ENCODE results near the gene RRBP1. TPM values are rescaled to one million over a fixed set of nuclear protein-coding genes. Genes with fewer than 3 reads are reported as not detected.

RRBP1 gene
- total RNA-seq, 6 donors from 2014 or later, result 143 to 256 (median 172) TPM

- H3K27ac ChIP-seq, result no peak overlapping the region
- DNase-seq (no peak), ATAC-seq (ENCODE audit: low FRiP score in 2 of 2) (no peak)
- H3K27me3 ChIP-seq, result no peaks in the 10 kb centered on the region
- no peaks in the 10 kb centered on the region for H3K4me1 ChIP-seq
- 83 to 85% methylated on average over 6 of the region's 6 CpGs for WGBS, 2 donors
- no peaks in the 10 kb centered on the region for H3K9me3 ChIP-seq
- no peak for TF ChIP-seq POLR2A (IDR thresholded peaks at IDR 0.05)
- TF ChIP-seq POLR2AphosphoS5 (IDR thresholded peaks at IDR 0.05), result no peak
- TF ChIP-seq EP300 (IDR thresholded peaks at IDR 0.05), result no peak
- TF ChIP-seq, protein P1, sequence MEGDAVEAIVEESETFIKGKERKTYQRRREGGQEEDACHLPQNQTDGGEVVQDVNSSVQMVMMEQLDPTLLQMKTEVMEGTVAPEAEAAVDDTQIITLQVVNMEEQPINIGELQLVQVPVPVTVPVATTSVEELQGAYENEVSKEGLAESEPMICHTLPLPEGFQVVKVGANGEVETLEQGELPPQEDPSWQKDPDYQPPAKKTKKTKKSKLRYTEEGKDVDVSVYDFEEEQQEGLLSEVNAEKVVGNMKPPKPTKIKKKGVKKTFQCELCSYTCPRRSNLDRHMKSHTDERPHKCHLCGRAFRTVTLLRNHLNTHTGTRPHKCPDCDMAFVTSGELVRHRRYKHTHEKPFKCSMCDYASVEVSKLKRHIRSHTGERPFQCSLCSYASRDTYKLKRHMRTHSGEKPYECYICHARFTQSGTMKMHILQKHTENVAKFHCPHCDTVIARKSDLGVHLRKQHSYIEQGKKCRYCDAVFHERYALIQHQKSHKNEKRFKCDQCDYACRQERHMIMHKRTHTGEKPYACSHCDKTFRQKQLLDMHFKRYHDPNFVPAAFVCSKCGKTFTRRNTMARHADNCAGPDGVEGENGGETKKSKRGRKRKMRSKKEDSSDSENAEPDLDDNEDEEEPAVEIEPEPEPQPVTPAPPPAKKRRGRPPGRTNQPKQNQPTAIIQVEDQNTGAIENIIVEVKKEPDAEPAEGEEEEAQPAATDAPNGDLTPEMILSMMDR (IDR thresholded peaks at IDR 0.05), result no peak
- no peak overlapping the region for H3K4me3 ChIP-seq
- no peaks in the 10 kb centered on the region for H3K36me3 ChIP-seq
Observed at GRCh38 chr20:17712708-17713107, 30.7 kb upstream of the RRBP1 start.

- Histone ChIP-seq H3K27ac (no peak overlapping the region), H3K36me3 (no peaks in the 10 kb centered on the region), H3K27me3 (no peaks in the 10 kb centered on the region), H3K9me3 (no peaks in the 10 kb centered on the region), H3K4me3 (no peak overlapping the region), H3K4me1 (no peaks in the 10 kb centered on the region)
- TF ChIP-seq POLR2A (IDR thresholded peaks at IDR 0.05), result no peak
- TF ChIP-seq POLR2AphosphoS5 (IDR thresholded peaks at IDR 0.05), result no peak
- TF ChIP-seq EP300 (IDR thresholded peaks at IDR 0.05), result no peak
- TF ChIP-seq, protein P1 (IDR thresholded peaks at IDR 0.05), result no peak
- no peak for DNase-seq
- WGBS, 2 donors, result 76 to 81% methylated on average over 4 of the region's 4 CpGs
- ATAC-seq (ENCODE audit: low FRiP score in 2 of 2), result no peak
Observed at GRCh38 chr20:17712201-17712600, 30.2 kb upstream of the RRBP1 start.

DNA sequence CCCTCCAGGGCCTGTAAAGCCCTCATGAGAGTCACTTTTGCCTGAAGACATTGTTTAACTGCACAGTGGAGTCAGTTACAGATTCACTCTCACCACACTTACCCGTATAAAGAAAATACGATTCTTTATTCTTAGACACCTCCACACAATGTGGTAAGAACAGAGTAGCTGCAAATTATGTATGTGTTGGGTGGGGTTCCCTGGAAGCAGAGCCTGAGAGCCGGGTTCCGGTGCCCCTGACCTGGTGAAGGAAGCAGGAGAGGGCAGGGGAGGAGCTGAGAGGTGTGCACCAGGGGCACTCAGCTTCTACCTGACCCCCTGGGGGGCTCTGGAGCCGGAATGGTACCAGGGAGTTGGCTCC lies 29.2 kb upstream of the RRBP1 start:
- TF ChIP-seq POLR2AphosphoS5 (IDR thresholded peaks at IDR 0.05) (no peak), EP300 (IDR thresholded peaks at IDR 0.05) (no peak), POLR2A (IDR thresholded peaks at IDR 0.05) (no peak)
- TF ChIP-seq, protein P1 (IDR thresholded peaks at IDR 0.05), result no peak
- no peak overlapping the region for H3K4me3 ChIP-seq
- no peaks in the 10 kb centered on the region for H3K36me3 ChIP-seq
- no peaks in the 10 kb centered on the region for H3K9me3 ChIP-seq
- H3K27ac ChIP-seq, result no peak overlapping the region
- no peaks in the 10 kb centered on the region for H3K27me3 ChIP-seq
- WGBS, 2 donors, result 93 to 98% methylated on average over 4 to 5 of the region's 5 CpGs
- DNase-seq (no peak), ATAC-seq (ENCODE audit: low FRiP score in 2 of 2) (no peak)
- H3K4me1 ChIP-seq, result no peaks in the 10 kb centered on the region

GRCh38 chr20:17710379-17711266 lies 28.6 kb upstream of the RRBP1 start:
- ATAC-seq (ENCODE audit: low FRiP score in 2 of 2), result no peak
- Histone ChIP-seq H3K4me3 (no peak overlapping the region), H3K4me1 (no peaks in the 10 kb centered on the region), H3K27ac (no peak overlapping the region), H3K36me3 (no peaks in the 10 kb centered on the region), H3K9me3 (no peaks in the 10 kb centered on the region), H3K27me3 (no peaks in the 10 kb centered on the region)
- DNase-seq, result no peak
- 80 to 86% methylated on average over 17 to 21 of the region's 21 CpGs for WGBS, 2 donors
- TF ChIP-seq POLR2AphosphoS5 (IDR thresholded peaks at IDR 0.05) (no peak), EP300 (IDR thresholded peaks at IDR 0.05) (no peak), POLR2A (IDR thresholded peaks at IDR 0.05) (no peak)
- TF ChIP-seq, protein P1 (IDR thresholded peaks at IDR 0.05), result no peak
